TTC549 (cell line): ENCODE data around the gene ARHGAP6.
"Not testable (repeated sequence)": the region's sequence is repeated elsewhere in the genome, so short reads cannot be mapped to it uniquely, and the experiment has no call there.

Source experiments
- FAIRE-seq: peaks from 2 replicates; lab custom pipeline; 2012; peaks lifted over from hg19 to GRCh38; lab: Jason Lieb, UNC

Gene ARHGAP6

DNA sequence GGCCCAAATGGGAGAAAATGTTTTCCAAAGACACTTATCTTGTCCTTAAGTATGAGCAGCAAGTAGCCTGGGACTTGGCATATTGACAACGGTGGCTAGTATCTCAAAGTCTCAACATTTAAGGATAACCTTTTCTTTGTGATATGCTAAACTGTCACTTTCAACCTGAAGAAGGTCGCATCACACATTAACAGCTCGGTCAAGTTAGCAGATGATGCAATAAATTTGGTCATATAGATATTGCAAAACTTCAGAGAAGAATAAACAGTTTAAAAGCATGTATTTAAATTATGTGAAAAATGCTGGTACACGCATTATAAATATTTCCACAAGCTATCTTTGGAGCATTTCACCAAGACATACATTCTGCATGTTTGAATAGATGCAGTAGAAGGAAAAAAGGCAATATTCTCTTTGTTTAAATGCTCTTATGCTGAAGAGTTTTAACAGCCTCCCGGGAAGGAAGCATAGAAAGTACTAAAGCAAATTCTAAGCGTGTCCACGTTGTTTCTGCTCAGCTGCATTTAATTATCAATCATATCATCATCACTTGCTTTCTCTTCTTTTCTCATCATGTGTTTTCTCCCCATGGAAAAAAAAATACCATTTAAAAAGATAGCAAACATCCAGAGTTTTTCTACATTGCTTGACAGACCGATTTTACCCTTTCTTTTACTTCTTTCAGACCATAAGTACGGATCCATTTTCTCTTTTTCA is 24.2 kb downstream of the ARHGAP6 start:
- FAIRE-seq: no peak

DNA sequence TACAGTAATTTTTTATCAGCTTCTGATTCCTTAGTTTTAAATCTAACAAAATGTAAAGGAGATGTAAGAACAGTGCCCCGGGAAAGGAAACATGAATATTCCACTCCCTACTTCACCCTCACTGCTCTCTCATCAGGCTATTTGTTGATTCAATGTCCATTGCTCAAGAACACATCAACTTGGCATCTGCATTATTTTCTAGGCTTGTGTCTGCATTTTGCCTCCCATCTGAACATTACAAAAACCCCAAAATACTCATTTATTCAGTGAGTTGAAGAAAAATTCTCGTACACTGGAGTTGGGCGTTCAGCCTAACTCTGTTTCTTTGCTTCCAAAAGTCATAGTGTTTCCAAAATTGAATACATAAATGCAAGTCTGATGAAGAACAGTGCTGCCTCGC is 25.6 kb downstream of the ARHGAP6 start:
- no peak for FAIRE-seq

DNA sequence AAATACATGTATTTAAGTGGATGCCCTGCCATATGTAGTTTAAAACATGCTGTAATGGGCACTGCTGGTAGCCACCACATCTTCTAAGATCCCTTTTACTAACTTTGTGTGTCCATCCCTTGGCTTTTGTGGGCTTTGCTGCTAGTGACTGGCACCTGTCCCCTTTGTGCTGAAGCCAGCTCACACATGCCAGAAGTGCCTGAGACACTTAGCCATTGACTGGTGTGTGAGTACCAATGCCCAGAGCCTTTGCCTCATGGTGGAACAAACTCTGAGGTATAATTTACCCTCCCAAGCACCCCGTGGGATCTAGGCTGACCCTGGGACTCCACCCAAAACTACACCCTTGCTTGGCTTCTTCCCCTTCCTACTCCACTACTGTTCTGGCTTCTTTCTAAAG is 33.0 kb downstream of the ARHGAP6 start:
- no peak for FAIRE-seq

DNA sequence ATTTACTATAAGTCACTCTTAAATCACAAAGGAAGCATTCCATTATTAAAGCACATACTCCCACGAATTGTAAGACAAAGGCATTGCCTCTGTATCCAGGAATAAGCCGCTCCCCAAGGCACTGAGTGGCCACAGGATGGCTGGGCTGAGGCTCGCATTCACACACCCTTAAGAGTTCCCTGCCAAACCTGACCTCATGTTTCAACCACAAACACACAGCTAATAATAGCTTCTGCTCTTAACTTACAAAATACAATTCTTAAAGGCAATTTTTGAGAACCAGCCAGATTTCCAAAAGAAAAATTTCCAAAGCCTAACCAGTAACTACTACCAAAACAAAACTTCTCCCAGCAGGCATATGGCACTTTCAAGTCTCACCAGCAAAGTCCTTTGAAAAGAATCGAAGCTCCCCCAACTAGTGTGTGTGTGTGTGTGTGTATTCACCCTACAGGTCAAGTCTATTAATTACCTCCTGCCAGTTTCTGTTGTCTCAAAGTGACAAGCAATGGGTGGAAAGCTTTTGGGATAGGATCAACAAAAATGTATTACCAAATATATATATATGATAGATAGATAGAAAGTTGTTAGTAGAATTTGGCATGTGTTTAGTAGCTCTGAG is 36.0 kb downstream of the ARHGAP6 start:
- FAIRE-seq: no peak

DNA sequence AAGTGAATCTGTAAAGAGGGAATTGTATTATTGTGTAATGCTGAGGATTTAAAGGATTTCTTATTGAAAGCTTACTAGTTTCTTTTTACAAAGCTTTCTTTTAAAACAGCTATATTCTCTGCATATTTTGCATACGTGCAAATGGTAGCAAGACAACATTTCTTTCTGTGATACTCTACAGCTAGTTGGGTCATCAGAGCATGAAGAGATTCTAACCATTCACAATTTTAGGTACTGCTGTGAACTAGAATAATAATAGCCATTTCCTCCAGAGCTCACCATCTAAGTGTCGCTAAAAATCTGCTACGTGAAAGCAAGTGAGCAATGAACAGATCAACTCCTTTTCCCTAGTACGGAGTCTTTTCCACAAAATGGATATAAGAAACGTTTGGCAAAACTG is 37.3 kb downstream of the ARHGAP6 start:
- FAIRE-seq: no peak

DNA sequence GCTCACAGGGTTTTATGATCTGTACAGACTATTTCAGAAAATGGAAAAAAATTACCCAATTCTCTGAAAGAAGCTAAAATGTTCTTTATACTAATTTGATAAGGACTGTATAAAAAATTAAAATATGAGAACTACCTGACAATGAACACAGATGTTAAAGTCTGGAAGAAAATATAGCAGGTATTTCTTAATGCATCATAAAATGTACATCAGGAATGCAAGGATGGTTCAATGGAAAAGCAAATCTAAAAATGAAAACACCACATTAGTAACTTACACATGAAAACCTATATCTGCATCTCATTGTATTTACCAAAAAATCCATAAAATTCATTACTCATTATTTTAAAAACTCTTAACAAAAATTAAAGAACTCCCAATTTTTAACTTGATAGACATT is 39.4 kb downstream of the ARHGAP6 start:
- FAIRE-seq: no peak

DNA sequence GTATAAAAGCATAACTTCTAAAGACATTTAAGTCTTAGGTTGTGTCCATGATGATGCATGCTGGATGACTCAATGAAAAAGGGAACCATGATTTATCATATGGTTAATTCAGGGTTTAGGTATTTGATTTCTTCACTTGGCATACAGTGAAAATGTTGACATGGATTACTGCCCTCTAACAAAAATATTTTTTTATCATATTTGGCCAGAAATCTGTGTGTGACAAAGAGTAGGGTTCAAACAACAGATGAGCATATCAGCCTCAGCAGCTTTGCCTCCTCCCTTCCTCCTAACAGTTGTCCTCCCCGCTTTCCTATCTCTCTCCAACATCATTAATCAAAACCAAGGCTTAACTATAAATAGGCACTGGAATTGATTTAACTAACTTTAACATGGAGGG is 46.3 kb downstream of the ARHGAP6 start:
- FAIRE-seq: no peak

DNA sequence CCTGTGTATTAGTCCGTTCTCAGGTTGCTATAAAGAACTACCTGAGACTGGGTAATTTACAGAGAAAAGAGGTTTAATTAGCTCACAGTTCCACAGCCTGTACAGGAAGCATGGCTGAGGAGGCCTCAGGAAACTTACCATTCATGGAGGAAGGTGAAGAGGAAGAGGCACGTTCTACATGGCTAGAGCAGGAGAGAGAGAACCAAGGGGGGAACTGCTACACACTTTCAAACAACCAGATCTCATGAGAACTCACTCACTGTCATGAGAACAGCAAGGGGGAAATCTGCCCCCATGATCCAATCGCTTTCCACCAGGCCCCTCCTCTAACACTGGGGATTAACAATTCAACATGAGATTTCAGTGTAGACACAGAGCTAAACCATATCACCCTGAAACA is 51.5 kb downstream of the ARHGAP6 start:
- not testable (repeated sequence) for FAIRE-seq

DNA sequence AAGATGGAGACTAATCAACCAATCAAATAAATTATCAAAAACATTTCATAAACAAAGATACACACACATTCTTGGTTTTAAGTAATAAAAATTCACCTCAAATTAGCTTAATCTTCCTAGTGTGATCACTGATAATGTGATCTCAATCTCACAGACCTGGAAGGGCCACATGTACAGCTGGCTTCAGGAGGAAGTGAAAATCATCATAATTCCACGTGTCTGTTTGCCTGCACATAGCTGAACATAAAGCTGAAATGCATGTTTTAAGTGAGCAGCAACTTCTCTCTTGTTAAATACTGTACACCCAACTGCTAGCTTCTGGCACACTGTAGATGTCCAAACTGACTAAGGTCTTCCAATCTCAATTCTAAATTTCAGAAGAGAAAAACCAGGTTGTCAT is 53.8 kb downstream of the ARHGAP6 start:
- no peak for FAIRE-seq

DNA sequence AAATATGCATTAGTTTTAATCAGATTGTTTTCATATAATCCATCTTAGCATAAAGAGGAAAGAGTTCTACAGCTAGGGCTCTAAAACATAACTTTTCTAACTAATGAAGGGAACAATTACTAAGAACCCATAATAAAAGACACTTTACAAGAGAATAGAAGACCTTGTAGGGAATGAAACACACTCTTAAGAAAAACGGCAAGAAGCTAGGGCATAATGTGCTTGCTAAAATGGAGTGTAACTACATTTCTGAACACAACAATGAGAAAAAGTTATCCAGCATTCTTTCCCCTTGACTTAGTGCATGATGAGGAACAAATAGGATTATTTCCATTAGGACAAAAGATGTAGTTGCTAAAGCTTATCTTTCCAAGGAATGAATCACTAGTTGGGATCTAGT is 54.6 kb downstream of the ARHGAP6 start:
- FAIRE-seq: no peak

DNA sequence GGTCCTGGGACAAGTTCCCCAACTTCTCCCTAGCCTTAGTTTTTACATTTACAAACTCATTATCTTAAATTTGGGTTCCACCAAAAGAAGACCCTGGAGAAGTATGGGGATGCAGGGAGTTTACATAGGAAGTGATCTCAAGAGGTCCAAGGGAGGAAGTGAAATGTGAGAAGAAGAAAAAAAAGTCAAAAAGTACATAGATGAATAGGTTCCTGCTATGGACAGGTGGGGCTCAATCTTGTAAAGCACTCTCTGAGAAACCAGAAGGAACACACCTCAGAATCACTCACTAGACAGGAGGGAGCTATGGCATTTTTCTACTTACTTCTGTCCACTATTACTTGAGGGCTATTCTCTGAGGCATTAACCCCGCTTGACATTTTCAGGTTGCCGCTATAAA is 56.6 kb downstream of the ARHGAP6 start:
- FAIRE-seq: no peak

DNA sequence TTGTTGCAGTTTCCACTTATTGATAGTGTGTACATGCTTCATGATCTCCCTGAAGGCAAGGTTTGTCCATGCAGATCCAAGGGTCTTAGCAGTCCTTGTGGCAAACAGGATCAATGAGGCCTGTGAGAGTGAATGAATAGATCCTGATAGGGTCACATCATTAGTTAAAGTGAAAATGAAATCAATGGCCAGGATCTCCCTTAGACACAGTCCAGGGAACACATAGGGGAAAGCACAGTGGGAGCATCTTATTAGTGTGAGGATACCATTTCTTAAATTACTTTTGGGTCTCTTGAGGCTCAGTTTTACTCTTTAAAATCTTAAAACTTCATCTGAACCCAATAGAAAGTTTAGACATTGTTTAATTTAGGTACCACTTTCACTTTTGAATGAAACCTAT is 59.3 kb downstream of the ARHGAP6 start:
- no peak for FAIRE-seq

DNA sequence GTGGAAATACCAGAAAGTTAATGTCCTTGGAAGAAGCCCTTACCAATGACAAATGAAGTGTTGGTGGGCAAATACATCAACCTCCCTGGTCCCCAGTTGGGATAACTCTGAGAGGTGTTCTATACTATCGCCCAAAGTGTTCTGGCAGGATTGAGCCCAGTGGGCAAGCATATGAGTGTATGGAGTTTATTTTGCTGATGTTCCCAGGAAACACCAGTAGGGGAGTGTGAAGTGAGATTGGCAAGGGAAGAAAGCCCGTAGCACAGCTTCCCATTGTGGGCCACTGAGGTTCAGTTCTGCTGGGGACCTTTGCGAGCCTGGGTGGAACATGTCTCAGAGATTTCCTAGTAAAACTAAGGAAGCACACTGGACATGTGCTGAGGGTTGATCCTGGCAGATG is 65.1 kb downstream of the ARHGAP6 start:
- no peak for FAIRE-seq

DNA sequence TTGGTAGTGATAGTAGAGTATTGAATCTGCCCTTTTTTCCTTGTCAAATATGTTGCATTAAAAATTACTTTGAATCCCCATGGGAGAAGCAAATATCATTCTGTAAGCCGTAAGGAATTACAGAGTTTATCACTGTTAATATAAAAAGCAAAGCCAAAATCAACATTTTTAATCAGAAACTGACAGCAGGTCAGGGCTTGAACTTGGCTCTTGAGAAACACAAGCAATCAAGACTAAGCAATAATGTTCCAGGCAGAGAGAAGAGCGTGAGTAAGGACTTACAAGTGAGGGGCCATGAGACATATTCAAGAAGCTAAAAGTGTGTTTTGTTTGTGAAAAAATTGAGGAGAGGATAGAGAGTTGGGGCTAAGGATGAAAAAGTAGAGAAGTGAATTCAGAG is 68.2 kb downstream of the ARHGAP6 start:
- no peak for FAIRE-seq

DNA sequence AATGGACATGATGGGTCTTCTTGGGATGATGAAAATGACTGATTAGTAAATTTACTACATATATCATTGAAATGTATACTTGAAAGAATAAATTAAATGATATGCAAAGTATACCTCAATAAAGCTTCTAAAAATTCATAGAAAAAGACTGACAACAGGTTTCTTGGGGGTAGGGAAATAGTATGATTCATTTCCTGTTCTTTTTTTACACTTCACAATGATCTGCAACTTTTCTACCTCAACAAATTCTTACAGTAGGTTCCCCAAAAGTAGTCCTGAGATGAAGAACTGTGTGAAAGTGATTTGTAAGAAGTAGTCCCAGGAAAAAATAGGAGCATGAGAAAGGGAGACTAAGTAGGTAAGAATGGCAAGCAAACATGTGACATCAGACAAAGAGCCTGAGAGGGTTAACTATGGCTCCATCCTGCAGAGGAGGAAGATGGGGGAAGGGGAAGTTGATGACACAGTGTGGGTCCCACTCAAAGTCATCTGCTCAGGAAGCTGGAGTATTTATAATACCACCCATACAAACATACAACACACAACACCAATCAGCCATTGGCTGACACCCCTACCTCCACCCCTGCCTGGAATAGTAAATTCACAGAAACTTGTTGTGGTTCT is 73.9 kb downstream of the ARHGAP6 start:
- no peak for FAIRE-seq

DNA sequence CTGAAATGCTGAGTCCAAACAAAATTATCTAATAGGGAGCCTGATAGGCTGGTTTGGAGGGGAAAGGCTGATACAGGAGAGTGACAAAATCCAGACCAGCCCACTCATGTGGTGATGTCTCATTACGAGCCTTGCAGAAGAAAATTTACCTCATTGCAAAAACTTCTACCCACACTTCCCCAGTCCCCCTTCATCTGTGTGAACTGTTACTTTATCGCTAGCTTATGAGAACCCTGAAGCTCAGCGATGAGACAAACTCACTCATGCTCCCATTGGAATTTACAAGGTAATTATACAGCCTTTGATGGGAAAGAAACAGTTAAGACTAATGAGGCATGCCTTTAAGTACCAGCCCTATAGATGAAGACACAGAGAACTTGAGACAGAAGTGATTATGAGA is 76.1 kb downstream of the ARHGAP6 start:
- no peak for FAIRE-seq

DNA sequence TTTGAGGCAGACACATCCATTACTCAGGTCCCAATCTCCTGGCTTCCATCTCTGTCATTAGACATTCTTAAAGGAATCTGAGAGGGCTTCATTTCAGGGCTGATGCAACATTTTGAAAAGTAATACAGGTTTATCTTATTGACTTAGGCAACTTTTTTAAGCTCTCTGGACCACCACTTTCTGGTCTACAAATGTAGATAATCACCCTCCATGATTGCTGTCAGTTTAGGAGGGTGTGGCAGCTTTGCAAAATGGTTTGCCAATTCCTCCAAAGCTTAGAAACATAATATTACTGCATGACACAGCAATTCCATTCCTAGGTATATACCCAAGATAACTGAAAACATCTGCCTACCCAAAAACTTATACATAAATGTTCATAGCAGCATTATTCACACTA is 77.6 kb downstream of the ARHGAP6 start:
- FAIRE-seq: no peak

DNA sequence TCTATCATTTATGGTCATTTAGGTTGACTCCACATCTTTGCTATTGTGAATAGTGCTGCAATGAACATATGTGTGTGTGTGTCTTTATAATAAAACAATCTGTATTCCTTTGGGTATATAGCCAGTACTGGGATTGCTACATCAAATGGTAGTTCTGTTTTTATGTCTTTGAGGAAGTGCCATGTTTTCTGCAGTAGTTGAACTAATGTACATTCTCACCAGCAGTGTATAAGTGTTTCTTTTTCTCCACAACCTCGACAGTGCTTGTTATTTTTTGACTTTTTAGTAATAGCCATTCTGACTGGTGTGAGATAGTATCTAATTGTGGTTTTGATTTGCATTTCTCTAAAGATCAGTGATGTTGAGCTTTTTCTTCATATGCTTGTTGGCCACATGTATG is 80.5 kb downstream of the ARHGAP6 start:
- no peak for FAIRE-seq

DNA sequence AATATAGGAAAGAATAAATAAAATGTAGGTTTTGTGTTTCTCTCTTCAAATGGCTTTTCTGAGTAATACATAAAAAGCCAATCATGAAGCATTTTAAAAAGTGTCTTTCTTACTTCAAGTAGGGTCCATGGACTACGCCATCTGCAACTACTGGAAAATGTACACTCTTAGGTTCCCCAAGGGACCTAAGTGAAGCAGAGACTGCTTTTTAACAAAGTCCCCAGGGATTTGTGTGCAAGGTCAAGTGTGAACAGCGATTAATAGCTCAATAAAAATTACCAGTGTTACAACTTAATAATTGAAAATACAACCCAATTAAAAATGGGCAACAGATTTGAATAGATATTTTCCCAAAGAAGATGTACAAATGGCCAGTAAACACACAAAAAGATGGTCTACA is 84.9 kb downstream of the ARHGAP6 start:
- FAIRE-seq: no peak

DNA sequence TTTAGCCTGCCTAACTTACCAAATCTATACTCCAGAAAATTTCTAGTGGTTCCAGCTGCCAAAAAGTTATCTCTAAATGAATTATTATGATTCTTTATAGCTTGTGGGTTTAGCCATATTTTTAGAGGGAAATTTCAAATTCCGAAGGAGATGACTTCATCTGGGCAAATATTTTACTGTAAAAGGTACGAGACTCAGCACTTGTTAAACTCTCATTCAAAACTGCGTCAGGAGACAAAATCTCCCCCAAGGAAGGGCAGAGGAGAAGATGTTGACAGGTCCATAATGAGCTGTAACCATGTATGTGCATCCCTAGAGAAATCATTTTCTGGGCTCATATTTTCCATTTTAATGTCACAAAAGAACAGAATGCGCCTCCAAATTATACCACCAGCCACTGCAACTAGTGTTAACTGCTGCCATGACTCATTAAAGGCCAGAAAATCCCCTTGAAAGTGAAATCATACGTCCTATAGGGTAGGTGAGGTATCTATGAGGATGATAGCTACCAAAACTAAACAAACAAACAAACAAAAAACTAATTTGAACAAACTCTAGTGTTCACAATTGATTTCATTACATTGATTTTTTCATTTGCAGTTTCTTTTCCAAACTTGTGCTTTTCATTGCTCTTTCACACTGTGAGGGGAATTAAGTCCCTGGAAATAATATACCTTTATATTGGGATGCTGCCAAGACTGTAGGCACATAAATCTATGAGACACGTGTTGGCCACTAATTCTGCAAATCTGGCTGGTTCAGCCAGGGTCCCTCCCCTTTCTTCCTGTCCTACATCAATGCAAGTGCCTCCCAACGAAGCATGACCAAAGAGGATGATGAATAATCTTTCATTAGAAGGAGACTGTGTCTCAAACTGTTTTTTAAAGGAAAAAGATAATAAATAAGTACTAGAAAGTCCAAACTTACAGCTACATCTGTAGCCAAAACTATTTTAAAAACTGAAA is 85.8 kb downstream of the ARHGAP6 start:
- FAIRE-seq: no peak

DNA sequence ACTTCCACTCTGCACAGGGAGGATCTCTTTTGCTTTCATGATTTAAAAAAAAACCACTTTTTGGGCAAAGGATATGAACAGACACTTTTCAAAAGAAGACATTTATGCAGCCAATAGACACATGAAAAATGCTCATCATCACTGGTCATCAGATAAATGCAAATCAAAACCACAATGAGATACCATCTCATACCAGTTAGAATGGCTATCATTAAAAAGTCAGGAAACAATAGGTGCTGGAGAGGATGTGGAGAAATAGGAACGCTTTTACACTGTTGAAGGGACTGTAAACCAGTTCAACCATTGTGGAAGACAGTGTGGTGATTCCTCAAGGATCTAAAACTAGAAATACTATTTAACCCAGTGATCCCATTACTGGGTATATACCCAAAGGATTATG is 87.4 kb downstream of the ARHGAP6 start:
- not testable (repeated sequence) for FAIRE-seq

DNA sequence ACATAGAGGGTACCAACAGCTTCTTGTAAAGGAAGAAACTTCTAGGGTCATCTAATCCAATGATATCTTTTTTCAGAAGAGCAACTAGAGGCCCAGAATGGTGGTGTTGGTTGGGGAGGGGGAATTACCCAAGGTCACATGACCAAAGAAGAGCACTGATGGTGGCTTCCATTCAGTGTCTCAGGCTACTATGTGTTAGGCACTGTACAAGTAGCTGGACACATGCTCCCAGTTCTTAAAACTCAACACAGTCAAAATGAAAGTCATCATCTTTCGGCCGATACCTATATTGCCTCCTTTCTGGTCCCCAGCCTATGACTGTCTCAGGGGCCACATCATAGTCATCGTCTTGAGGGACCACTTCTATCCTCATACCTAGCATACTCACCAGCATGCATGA is 88.1 kb downstream of the ARHGAP6 start:
- no peak for FAIRE-seq

DNA sequence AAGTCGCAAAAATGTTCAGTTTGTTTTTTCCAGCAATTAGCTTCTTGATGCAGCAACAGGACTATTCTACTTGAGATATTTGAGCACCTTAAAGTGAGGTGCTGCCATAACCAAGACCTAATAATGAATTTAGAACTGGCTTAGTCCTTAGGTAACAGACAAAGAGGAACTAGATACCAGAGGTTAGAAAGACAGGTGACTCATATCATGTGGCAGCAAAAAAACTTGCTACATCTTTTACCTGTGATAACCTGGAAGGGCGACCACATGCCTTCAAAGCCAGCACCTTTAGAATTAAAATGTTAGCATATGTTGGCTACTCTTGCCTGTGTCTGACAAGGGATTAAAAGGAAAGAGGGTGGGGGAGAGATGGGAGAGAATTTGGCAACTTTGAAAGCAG is 90.4 kb downstream of the ARHGAP6 start:
- FAIRE-seq: no peak
